ENCODE measurements around the gene TPMT.

Gene TPMT

DNA sequence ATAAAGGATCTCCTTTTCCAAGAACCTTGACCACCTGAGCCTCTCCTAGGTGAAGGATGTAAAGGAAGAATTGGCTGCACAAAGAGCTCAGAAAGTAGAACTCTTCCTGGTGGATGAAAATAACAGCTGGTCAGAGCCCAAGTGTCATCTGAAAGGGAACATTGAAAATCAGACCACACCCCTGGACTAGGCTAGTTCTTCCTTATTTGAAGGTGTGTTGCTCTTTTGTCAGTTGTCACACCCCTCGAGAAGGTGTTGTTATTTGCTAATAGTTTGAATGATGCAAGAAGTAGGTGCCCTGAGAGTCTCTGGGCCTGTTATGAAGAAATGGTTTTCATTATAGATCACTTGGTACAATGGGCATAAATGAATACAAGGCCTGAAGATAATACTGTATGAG is 63.5 kb downstream of the TPMT start:
- H3K36me3 Mint-ChIP-seq (ENCODE audit: low read depth): no peaks in the 10 kb centered on the region
- H3K4me1 Mint-ChIP-seq: no peaks in the 10 kb centered on the region
- TF ChIP-seq, protein P1, sequence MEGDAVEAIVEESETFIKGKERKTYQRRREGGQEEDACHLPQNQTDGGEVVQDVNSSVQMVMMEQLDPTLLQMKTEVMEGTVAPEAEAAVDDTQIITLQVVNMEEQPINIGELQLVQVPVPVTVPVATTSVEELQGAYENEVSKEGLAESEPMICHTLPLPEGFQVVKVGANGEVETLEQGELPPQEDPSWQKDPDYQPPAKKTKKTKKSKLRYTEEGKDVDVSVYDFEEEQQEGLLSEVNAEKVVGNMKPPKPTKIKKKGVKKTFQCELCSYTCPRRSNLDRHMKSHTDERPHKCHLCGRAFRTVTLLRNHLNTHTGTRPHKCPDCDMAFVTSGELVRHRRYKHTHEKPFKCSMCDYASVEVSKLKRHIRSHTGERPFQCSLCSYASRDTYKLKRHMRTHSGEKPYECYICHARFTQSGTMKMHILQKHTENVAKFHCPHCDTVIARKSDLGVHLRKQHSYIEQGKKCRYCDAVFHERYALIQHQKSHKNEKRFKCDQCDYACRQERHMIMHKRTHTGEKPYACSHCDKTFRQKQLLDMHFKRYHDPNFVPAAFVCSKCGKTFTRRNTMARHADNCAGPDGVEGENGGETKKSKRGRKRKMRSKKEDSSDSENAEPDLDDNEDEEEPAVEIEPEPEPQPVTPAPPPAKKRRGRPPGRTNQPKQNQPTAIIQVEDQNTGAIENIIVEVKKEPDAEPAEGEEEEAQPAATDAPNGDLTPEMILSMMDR (IDR thresholded peaks at IDR 0.05; ENCODE audit: unreplicated experiment in 3 of 3): no peak
- H3K27me3 Mint-ChIP-seq (ENCODE audit: low read depth): peaks cover 4% of the 10 kb centered on the region
- H3K9me3 Mint-ChIP-seq: peaks cover 11% of the 10 kb centered on the region
- H3K4me3 Mint-ChIP-seq: no peak overlapping the region
- no peak overlapping the region for H3K27ac Mint-ChIP-seq

DNA sequence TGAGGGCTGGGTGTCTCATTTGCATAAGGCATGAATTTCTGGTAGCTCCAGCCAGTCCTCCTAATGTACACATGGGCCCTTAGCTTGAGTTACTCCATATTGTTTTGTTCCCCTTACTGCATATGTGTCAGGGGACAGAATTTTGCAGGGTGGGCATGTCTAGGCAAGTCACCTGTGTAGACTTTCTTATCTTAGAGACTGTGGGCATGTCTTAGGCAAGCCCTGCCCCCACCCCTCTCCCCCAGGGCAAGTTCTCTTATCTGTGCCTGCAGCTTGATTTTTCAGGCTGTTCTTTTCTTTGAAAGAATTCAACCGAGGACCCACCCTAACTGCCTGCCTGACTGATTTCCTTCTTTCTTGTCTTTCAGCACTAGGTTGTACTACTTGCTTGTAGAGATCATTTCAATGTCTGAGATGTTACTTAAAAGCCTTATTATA is 64.5 kb downstream of the TPMT start:
- Mint-ChIP-seq H3K9me3 (peaks cover 11% of the 10 kb centered on the region), H3K4me3 (no peak overlapping the region), H3K27me3 (ENCODE audit: low read depth) (peaks cover 4% of the 10 kb centered on the region), H3K4me1 (no peaks in the 10 kb centered on the region), H3K27ac (no peak overlapping the region), H3K36me3 (ENCODE audit: low read depth) (no peaks in the 10 kb centered on the region)
- TF ChIP-seq, protein P1 (IDR thresholded peaks at IDR 0.05; ENCODE audit: unreplicated experiment in 3 of 3): no peak

DNA sequence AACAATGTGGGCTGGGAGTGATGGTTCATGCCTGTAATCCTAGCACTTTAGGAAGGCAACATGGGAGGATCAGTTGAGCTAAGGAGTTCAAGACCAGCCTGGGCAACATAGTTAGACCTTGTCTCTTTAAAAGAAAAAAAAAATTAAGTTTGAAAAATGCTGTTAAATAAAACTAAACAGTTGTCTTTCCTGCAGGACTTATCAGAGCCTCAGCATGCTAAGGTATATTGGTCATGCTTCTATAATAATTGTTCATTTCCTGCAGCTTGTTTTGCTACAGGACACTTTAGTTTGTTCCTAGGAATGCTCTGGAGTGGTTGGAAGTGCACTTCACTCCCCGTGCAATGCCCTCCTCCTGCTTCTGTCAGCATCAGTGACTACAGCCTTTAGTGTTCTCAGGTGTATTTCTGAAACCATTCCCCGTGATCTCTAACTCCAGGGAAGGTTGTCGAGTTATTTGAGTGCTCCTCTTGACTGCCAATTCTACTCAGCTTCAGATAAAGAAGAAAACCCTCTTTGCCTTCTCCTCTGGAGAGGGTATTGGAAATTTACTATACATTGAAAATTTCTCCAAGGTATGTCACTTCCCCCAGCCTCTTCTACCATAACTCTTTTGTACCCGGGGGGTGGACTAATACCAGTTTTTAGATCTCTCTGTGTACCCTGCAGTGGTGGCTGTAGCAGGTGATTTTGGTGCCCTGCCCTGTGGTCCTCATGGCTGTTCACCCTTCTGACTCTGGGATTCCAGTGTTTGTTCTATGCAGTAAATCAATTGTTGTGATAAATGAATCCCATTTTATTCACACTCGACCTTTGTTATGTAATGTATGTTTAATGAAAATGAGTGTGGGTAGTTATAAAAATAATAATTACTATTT is 66.2 kb downstream of the TPMT start:
- TF ChIP-seq, protein P1 (IDR thresholded peaks at IDR 0.05; ENCODE audit: unreplicated experiment in 3 of 3): no peak
- no peak overlapping the region for H3K27ac Mint-ChIP-seq
- H3K9me3 Mint-ChIP-seq: peaks cover 11% of the 10 kb centered on the region
- H3K4me1 Mint-ChIP-seq: no peaks in the 10 kb centered on the region
- H3K27me3 Mint-ChIP-seq (ENCODE audit: low read depth): peaks cover 4% of the 10 kb centered on the region
- H3K36me3 Mint-ChIP-seq (ENCODE audit: low read depth): no peaks in the 10 kb centered on the region
- no peak overlapping the region for H3K4me3 Mint-ChIP-seq

DNA sequence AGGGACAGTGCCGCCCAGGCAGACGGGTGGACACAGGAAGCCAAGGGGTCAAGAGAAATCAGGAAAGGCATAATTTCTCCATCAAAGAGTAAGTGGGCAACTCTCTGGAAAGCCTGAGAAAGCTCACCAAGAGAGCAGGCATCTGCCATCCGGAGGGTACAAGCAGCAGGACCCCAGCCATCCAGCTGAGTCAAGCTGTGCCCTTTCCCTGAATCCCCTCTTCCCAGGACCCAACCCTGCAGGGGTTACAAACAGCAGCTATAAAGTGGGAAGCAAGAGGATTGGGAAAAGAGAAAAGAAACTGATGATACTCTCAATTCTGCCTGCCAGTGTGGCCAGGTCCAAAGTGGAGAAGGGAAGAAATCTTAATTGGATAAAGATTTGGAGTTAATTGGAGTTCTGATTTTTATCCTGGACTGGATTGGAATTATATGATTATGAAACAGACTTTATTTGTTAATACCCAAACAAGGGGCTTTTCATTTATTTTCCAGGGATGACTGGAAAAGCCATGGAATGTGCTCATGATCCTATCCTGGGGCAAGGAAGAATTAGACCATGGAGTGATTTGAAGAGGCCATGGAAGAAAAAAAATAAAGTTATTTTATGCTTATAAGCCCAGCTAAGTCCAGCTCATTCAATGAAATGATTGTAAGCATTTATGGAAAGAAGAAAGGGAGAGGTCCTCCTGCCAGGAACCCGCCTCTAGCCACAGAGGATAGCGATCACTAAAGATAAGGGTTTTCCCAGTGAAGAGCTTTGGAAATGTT is 67.3 kb downstream of the TPMT start:
- Mint-ChIP-seq H3K4me1 (no peaks in the 10 kb centered on the region), H3K9me3 (peaks cover 11% of the 10 kb centered on the region), H3K4me3 (no peak overlapping the region), H3K27ac (no peak overlapping the region), H3K36me3 (ENCODE audit: low read depth) (no peaks in the 10 kb centered on the region), H3K27me3 (ENCODE audit: low read depth) (peaks cover 4% of the 10 kb centered on the region)
- TF ChIP-seq, protein P1 (IDR thresholded peaks at IDR 0.05; ENCODE audit: unreplicated experiment in 3 of 3): no peak

DNA sequence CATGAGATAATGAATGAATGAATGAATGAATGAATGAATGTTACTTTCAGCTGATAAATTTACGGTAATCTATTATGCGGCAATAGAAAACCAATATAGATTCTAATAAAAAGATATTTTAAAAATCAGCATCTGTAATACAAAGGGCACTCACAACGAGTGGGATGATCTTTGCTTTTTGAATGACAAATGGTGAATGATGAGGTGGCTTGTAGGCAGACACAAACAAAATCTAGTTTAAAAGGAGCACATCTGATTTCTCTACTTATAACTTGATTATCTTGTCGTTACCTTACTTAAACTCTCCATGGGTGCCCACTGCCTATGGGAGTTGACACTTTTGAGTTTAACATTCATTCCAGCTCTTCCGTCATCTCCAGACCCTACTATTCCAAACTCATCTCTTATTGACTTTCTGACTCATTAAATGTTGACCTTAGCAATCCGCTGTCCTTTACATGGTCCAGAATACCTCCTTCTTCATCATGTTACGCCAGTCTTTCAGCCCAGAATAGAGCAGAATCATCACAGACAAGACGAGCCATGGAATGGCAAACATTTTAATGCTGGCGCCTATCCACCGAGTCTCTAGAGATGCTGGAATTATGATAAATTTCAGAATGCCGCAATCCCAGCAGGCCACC is 73.7 kb downstream of the TPMT start:
- TF ChIP-seq, protein P1 (IDR thresholded peaks at IDR 0.05; ENCODE audit: unreplicated experiment in 3 of 3): no peak
- H3K4me3 Mint-ChIP-seq: no peak overlapping the region
- H3K27ac Mint-ChIP-seq: no peak overlapping the region
- H3K36me3 Mint-ChIP-seq (ENCODE audit: low read depth): no peaks in the 10 kb centered on the region
- no peaks in the 10 kb centered on the region for H3K27me3 Mint-ChIP-seq (ENCODE audit: low read depth)
- no peaks in the 10 kb centered on the region for H3K4me1 Mint-ChIP-seq
- H3K9me3 Mint-ChIP-seq: peaks cover 2% of the 10 kb centered on the region

All from nephron (organoid).